UCSD-AML1 (cell line): Measurements from ENCODE around the gene CALHM5.
A peak's percentile ranks its signal among the peaks of the same experiment; 100 is the strongest.
"Not testable (repeated sequence)": the region's sequence is repeated elsewhere in the genome, so short reads cannot be mapped to it uniquely, and the experiment has no call there.

Source experiments
- DNase-seq: peaks from one replicate; lab custom pipeline; 2025; ENCODE audit not compliant: unreplicated experiment; lab: John Stamatoyannopoulos, UW

Gene CALHM5, protein sequence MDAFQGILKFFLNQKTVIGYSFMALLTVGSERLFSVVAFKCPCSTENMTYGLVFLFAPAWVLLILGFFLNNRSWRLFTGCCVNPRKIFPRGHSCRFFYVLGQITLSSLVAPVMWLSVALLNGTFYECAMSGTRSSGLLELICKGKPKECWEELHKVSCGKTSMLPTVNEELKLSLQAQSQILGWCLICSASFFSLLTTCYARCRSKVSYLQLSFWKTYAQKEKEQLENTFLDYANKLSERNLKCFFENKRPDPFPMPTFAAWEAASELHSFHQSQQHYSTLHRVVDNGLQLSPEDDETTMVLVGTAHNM

DNA sequence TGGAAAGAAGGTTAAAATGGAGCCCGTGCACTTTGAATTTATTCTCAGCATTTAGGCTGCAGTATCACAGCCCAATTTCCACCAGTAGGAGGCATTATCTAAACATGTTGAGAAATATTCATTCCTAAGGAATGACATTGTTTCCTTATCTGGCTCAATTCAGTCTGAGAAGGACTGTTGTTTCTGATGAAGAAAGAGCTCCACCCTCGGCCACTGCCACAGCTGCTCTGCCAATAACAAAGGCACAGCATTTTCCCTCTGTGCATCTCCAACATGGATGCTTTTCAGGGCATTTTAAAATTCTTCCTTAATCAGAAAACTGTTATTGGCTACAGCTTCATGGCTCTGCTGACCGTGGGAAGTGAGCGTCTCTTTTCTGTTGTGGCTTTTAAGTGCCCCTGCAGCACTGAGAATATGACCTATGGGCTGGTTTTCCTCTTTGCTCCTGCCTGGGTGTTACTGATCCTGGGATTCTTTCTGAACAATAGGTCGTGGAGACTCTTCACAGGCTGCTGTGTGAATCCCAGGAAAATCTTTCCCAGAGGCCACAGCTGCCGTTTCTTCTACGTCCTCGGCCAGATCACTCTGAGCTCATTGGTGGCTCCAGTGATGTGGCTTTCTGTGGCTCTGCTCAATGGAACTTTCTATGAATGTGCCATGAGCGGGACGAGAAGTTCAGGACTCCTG, at the start of gene CALHM5:
CALHM5 (plus strand) TSS at position 216 of the 687 bp plus-strand sequence; CDS start at position 274, 58 bp downstream.
- peak; percentile 8 for DNase-seq

- no peak for DNase-seq
Measured at GRCh38 chr6:116461932-116462885, 49.2 kb upstream of the CALHM5 start.

DNA sequence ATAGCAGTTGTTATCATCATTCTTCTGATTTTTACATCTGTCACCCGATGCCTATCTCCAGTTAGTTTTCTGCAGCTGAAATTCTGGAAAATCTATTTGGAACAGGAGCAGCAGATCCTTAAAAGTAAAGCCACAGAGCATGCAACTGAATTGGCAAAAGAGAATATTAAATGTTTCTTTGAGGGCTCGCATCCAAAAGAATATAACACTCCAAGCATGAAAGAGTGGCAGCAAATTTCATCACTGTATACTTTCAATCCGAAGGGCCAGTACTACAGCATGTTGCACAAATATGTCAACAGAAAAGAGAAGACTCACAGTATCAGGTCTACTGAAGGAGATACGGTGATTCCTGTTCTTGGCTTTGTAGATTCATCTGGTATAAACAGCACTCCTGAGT, 48.1 kb upstream of the CALHM5 start:
- no peak for DNase-seq

DNA sequence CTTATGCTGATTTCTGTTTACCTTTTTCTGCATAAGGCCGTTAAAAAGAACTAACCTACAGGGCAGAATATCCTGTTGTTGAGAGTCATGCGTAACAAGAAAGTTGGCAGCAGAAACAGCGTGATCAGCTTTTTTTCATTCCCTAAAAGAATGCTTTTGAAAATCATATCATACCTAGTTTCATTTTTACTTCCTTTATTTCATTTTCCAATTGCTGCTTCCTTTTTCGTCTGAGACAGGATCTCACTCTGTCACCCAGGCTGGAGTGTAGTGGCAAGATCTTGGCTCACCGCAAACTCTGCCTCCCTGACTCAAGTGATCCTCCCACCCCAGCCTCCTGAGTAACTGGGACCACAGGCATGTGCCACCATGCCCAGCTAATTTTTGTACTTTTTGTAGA, 46.2 kb upstream of the CALHM5 start:
- DNase-seq, result peak; percentile 66

DNA sequence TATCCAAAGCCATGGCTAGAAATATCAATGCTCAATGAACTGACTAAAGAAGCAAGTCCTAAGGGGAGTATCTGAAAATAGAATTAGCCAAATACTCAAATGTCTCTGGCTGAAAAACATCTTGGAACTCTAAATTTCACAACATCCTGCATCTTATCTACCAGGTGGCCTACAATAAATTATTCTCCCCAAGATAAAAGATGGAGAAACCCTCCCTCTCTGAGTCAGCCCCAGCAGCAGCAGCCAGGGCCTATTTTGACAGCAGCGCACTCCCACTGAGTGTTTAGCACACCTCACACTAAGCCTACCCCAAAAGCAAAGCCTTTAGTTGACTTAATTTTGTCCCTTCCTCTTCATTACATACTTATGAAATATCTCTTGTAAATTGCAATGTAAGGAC, 44.3 kb upstream of the CALHM5 start:
- no peak for DNase-seq

DNA sequence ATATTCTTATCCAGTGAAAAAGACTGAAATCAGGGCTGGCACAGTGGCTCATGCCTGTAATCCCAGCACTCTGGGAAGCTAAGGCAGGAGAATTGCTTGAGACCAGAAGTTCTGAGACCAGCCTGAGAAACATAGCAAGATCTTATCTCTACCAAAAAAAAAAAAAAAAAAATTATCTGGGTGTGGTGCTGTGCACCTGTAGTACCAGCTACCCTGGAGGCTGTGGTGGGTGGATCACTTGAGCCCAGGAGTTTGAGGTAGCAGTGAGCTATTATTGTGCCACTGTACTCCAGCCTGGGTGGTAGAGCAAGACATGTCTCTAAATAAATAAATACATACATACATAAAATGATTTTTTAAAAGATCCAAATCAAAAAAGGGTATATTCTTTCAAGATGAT, 43.9 kb upstream of the CALHM5 start:
- DNase-seq, result no peak

DNA sequence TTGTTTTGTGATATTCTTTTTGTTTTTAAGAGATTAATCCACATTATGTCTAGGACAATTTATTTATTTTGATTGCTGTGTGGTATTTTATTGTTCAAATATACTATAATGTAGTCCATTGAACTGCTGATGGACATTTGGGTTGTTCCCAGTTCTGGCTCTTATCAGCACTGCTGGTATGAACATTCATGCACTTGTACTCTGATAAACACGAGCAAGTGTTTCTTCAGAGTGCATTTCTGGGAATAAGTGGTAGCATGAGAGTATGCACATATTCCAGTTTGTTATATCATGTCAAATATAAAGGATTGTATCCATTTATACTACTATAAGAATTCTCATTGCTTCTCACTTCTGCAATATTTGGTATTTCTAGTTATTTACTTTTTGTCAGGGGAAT, 43.1 kb upstream of the CALHM5 start:
- no peak for DNase-seq

DNA sequence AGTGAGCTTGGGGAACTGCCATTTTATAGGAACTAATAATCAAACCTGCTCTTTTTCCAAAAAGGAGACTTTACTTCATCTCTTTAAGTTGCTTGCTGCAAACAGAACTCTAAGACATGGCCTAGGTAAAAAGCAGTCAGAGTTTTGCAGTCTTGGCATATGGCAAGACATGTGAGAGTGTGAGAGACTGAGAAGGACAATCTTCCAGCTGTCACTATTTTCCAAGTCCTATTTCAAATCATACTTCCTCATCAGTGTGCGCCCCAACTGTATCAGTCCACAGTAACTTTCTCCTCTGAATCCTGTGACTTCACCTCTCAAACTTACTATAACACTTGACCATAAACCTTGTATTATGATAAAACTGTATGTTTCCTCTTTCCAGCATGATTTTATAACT, 39.9 kb upstream of the CALHM5 start:
- no peak for DNase-seq

- no peak for DNase-seq
Measured at GRCh38 chr6:116472706-116473105, 38.7 kb upstream of the CALHM5 start.

DNA sequence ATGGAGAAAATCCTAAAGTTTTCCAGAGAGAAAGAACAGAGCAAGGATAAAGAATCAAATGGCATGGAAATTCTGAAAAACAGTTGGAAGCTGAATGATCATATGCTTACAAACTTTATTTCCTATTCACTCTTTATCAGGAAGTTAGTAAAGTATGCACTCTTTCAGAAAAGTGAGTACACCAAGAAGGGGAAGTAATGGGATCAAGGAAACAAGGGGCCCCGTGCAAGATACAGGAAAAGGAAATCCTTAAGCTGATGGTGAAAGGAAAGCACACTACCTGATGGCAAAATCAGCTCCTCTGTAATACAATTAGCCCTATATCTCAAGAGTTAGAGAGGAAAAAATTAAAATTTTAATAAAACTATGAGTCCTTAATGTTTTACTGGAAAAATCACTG, 36.3 kb upstream of the CALHM5 start:
- DNase-seq, result no peak

GRCh38 chr6:116476002-116476678, 35.3 kb upstream of the CALHM5 start:
- peak; percentile 22 for DNase-seq

- no peak for DNase-seq
Measured at GRCh38 chr6:116482780-116483179, 28.7 kb upstream of the CALHM5 start.

GRCh38 chr6:116483616-116484015, 27.8 kb upstream of the CALHM5 start:
- DNase-seq, result no peak

DNA sequence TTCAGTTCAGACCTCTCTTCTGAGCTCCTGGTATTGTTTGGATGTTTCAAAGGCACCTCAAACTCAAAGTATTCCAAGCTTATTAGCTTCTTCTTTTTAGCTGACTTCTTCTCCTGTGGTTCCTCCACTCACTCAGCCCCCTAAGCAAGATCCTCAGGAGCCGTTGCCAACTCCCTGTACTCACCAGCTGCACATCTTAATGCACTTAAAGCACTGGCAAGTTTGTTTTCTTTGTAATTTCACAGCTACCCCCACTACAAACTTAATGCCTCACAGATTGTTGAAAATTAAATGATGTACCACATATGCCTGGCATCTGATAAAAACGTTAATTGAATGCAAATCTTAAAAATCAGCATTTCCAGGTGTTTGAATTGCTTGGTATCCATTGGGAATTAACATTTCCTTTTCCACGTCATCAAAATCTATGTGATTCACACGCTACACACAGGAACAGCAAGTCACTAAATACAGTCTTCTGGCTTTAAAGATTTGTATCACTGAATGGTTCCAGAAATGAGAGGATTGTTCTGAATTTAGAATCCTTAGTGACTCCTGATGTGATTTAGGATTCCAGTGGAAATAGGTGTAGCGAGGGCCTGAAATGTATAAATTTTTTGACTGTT, 25.8 kb upstream of the CALHM5 start:
- DNase-seq, result no peak

GRCh38 chr6:116491610-116492330, 19.7 kb upstream of the CALHM5 start:
- DNase-seq, result no peak

DNA sequence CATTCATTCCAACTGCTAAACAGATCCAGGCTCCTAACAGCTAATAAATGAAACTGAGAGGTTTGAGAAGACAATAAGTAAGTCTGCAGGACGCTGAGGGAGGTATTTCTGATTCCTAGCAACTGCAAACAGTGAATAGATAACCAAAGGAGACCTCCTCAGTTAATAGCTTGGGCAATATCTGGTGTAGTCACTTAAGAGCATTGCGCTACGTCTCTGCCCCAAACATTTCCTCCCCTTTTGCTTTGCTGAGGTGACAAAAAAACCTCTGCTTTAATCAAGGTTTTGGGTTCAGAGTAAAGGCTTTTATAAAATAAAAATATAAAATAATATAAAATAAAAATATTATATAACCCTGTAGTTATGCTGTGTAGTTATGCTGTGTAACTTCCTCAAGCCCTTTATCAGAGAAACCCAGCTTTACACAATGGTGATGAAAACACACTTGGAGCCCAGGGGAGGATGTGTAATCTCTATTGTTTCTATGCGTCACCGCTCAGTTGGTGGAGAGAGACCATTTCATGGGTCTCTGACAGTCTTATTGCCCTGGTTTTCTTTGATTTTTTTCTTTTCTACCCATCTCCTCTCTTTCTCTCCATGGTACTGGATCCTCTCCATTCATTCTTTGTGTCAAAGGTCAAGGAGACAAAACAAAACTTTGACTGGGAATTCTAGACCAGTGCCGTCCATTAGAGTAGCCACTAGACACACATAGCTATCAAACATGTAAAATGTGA, 18.9 kb upstream of the CALHM5 start:
- peak; percentile 9 for DNase-seq

- DNase-seq, result not testable (repeated sequence)
Measured at GRCh38 chr6:116495161-116495560, 16.3 kb upstream of the CALHM5 start.

DNA sequence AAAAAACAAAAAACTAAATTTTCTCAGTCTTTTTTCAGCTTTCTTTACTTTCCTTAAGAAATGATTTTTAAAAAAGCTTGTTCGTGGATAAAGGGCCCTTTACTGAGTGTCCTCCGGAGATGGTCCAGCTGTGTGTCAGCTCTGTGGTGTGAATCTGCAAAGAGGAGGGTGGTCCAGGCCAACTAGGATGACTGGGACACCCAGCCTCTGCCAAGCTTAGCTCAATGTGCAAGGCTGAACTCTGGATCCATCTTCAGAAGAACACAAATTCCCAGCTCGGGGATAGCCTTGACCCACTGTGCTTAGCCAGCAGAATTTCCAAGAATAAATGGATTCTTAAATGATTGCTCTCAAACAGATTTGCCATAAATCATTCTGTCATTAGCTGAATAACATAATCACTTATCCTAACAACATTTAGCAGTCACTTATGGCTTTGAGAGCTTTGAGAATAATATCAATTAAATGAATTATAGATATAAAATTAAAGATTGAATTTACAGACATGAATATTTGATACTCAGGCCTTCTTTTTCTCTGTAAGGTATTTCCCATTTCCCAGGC, 14.2 kb upstream of the CALHM5 start:
- DNase-seq, result no peak

DNA sequence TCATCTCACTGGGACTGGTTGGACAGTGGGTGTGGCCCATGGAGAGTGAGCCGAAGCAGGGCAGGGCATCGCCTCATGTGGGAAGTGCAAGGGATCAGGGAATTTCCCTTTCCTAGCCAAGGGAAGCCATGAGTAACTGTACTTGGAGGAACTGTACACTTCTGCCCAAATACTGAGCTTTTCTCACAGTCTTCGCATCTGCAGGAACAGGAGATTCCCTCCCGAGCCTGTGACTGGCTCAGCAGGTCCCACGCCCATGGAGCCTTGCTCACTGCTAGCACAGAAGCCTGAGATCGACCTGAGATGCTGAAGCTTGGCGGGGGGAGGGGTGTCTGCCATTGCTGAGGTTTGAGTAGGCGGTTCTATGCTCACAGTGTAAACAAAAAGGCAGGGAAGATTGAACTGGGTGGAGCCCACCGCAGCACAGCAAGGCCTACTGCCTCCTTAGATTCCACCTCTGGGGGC, 10.4 kb upstream of the CALHM5 start:
- no peak for DNase-seq
